ENCODE results near the gene ALDOC.

- TF ChIP-seq ZNF274 (IDR thresholded peaks at IDR 0.05; ENCODE audit: low read depth, low read length) (no peak), YY1 (IDR thresholded peaks at IDR 0.05; ENCODE audit: insufficient read depth, insufficient read length) (no peak)
These were observed 2.2 kb downstream of the ALDOC start for GRCh38 chr17:28574526-28574925.
